Posterior vena cava (tissue), 2 donors: ENCODE results near the gene GIT2. TPM values are rescaled to one million over a fixed set of nuclear protein-coding genes. Genes with fewer than 3 reads are reported as not detected.
"Not testable (repeated sequence)": the region's sequence is repeated elsewhere in the genome, so short reads cannot be mapped to it uniquely, and the experiment has no call there.

Experiments
- DNase-seq: peaks from one replicate; pipeline ENCODE4 v3.0.0-alpha.2; 2020; ENCODE audit warnings: low spot score
- intact Hi-C, 2 donors: fragments of 100-400 bp; cut with DNase I; formaldehyde crosslinking; loops; one replicate each; pipeline versions ENCODE4 v1.14.1 to v1.14.2; 2022 to 2023
- total RNA-seq, 2 donors: library from RNA; stranded (reverse); fragmentation: NEBNext Ultra II Directional; extraction: Animal tissue kit (Norgen Biotek cat#: 25700); gene quantifications; one replicate each; pipeline ENCODE4 v1.2.1, GENCODE V29; 2021
- donor health status: DM: yes; HTN: yes; CAD: no.
- donor health status: DM: yes; HTN: yes; CAD: no.

The GIT2 gene
- total RNA-seq, 2 donors from 2014 or later, result 44.9 to 48.0 TPM

DNA sequence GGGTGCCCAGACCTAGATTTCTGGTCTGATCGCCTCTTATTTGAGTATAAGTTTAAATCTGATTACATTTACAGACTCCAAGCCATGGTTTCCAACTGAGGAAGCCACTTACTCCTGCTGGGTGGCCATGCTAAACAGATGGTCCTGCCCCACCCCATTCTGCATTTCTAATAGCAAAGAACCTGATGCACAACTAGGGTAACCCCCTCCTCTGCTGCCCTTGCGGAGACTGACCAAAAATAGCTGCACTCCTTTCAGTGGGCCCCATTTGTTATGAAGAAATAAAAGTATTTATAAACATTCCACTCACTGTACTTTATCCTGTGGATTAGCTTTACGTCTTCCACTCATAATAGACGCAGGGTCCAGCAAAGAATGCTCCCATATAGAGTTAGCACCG, 6.8 kb downstream of the GIT2 start:
- intact Hi-C loops, result no loop called here
- no peak for DNase-seq

DNA sequence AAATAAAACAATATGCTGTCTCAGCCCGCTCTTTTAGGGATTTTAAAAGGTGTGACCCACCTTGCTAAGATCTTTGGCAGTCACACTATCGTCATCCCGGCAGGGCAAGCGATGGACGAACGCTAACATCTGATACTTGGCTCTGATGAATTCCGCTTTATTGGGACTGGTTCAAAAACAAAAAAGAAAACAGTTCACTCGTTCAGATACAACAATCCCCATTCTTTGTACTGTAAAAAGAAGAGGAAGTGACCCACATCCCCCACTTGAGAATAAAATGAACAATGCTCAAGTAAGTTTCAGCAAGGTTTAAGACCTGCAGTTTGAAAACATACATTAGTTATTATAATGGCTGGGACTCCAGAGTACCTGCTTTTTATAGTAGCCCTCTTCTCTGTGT, 7.3 kb downstream of the GIT2 start:
- no peak for DNase-seq
- intact Hi-C loops, result no loop called here

DNA sequence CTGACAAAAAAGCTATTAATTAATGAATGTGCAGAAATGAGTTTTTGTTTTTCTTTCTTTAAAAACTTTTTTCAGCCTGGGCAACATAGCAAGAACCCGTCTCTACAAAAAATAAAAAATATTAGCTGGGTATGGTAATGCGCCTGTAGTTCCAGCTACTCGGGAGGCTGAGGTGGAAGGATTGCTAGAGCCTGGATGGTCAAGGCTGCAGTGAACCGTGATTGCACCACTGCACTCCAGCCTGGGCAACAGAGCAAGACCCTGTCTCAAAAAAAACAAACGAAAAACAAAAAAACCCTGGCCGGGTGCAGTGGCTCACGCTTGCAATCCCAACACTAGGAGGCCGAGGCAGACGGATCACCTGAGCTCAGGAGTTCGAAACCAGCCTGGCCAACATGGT, 7.9 kb downstream of the GIT2 start:
- no peak for DNase-seq
- intact Hi-C loops, result no loop called here

DNA sequence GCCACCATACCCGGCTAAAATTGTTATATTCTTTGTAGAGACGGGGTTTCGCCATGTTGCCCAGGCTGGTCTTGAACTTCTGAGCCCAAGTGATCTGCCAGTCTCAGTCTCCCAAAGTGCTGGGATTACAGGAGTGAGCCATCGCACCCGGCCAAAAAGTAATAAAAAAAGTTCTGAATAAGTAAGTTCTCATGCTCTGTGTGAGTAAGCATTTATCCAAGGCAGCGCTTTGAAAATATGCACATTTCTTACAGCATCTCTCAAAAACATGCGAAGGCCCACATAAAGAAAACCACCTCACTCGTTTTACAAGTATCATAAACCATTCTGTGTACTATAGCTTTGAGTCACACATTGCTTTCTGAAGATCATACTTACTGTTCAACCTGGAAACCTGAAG, 8.6 kb downstream of the GIT2 start:
- no peak for DNase-seq
- intact Hi-C loops, result no loop called here

DNA sequence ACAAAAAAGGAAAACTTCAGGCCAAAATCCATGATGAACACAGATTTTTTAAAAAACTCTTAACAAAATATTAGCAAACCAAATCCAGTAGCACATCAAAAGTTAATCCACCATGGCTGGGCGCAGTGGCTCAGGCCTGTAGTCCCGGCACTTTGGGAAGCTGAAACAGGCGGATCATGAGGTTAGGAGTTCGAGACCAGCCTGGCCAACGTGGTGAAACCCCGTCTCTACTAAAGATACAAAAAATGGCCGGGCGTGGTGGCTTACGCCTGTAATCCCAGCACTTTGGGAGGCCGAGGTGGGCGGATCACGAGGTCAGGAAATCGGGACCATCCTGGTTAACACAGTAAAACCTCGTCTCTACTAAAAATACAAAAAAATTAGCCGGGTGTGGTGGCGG, 9.9 kb downstream of the GIT2 start:
- intact Hi-C loops, DNase-seq: not testable (repeated sequence)

DNA sequence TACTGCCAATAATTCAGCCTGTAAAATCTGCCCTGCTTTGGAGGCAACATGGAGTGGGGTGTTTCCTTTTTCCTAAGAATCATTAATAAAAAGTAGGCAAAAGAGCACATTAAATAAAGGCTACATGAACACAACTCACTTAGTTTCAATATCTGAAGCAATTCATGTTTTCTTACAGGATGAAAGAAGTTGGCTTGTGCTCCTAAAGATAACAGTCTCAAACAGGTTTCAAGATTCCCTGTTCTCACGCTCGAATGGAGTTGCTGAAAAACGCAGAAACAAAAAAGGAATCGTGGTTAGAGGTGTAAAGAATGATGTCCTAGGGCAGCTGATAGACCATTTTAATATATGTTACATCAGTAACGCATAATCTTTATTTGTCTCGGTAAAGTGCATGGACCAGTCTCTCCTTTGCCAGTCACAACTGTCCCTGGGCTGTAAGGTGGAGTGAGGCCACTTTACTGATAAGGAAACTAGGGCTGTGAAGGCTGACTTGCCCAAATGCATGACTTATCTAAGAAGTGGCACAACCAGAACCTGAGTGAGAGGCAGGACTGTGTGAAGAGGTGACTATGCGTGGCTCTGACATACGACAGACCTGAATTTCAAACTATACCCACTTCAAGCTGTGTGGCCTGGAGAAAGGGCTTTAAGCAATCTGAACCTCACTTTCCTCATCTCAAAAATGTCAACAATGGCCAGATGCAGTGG, 12.6 kb downstream of the GIT2 start:
- no peak for DNase-seq
- intact Hi-C loops, result no loop called here

DNA sequence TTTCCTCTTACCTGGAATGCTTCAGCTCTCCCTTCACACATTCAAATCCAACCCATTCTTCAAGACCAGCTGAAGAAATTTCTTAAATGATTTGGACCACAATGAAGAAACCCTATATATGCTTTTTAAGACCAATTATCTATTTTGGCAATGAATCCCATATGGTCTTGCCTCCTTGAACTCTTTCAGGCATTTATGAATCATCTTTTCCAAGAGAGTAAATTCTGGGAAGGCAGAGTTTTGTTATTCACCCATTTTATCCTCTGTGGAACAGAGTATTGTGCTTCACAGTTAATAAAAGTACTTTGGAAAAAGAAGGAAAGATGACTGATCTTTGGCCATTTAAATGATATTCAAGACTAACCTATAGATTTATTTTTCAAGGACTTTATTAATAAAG, 14.0 kb downstream of the GIT2 start:
- intact Hi-C loops, result no loop called here
- DNase-seq, result no peak

DNA sequence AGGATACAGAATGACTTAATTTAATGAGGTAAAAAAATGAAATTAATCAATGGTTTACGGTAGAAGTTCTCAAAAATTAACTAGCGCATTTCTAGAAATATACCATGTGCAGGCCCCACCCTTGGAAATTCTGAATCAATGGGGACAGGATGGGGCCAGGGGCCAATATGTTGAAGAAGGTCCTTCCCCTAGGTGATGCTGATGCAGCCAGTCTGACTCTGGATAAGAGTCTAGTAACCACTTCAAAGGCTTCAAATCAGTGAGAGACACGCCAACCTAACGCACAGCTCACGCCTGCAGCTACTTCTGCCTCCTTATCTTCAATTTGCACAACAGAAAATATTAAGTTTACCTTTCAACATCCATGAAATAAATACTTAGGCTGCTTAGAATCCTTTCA, 14.9 kb downstream of the GIT2 start:
- no peak for DNase-seq

DNA sequence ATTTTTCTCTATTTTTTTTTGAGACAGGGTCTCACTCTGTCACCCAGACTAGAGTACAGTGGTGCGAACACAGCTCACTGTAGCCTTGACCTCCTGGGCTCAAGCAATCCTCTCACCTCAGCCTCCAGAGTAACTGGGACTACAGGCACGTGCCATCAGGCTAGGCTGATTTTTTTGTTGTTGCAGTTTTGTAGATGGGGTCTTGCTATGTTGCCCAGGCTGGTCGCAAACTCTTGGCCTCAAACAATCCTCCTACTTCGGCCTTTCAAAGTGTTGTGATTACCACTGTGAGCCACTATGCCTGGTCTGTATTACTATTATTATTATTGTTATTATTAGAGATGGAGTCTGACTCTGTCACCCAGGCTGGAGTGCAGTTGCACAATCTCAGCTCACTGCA, 23.3 kb downstream of the GIT2 start:
- DNase-seq, result no peak
- intact Hi-C loops, result no loop called here

More for the DNA sequence above, 14.9 kb downstream of the GIT2 start:
- intact Hi-C loops, result no loop called here

DNA sequence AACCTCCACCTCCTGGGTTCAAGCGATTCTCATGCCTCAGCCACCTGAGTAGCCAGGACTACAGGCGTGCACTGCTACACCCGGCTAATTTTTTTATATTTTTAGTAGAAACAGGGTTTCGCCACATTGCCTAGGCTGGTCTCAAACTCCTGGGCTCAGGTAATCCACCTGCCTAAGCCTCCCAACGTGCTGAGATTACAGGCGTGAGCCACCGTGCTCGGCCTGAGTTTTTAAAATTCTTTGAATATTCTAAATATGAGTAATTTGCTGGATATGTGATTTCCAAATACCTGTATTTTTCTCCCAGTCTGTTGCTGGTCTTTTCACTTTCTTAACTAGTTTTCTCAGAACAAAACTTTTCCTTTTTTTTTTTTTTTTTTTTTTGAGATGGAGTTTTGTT, 27.4 kb downstream of the GIT2 start:
- DNase-seq, result no peak
- intact Hi-C loops, result no loop called here

DNA sequence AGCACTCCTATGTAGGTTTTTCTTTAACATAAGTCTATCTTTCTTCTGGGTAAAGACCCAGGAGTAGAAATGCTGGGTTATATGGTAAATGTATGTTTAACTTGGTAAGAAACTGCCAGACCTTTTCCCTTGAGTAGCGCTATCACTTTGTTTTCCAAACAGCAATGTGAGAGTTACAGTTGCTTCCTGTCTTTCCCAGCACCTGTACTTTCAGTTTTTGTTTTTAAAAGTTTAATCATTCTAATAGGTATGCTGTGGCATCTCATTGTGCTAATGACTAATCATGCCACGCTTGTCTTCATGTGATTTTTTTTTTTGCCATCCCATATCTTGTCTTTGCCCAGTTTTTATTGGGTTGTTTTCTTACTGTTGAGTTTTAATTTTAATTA, 28.1 kb downstream of the GIT2 start:
- DNase-seq, result no peak
- intact Hi-C loops, result no loop called here

DNA sequence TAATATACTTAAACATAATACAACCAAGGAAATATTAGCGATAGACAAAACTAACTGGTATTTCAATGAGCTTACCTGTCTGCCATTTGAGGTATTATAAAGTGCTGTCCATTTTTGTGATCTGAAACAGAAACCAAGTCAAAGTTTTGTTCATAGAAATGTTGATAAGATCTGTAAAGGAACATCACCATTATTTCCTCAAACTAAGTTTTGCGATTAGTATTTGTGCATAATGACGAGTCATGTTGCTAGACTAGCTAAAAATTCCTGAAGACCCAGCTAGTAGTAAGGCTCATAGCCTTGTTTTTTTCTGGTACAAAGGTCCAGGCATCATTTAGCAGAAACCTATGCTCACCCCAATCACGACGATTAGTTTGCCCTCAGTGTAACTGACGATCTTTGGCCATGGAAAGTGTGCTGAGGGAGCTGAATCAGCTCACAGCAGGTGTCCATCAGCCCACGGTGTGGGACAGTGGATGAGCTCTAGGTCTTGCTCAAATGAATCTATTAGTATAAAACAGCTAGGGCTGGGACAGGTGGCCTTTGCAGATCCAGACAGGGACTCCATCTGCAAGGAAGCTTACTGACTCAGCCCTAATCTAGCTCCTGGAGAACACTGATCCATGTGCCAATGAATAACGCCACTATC, 28.7 kb downstream of the GIT2 start:
- intact Hi-C loops, result no loop called here
- DNase-seq, result no peak

DNA sequence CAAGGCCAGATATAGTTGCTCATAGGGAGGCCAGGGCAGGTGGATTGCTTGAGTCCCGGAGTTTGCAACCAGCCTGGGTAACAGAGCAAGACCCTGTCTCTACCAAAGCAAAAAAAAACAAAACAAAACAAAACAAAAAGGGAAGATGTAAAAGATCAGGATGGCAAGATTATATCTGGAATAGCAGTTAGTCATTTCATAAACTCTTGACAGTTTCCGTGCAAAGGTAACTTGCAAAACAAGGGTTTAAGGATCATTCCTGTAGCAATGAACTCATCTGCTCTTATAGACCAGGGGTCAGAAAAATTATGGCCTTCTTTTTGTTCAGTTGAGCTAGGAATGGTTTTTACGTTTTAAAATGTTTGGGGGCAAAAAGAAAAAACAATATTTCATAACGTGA, 29.6 kb downstream of the GIT2 start:
- DNase-seq, result no peak
- intact Hi-C loops, result no loop called here

DNA sequence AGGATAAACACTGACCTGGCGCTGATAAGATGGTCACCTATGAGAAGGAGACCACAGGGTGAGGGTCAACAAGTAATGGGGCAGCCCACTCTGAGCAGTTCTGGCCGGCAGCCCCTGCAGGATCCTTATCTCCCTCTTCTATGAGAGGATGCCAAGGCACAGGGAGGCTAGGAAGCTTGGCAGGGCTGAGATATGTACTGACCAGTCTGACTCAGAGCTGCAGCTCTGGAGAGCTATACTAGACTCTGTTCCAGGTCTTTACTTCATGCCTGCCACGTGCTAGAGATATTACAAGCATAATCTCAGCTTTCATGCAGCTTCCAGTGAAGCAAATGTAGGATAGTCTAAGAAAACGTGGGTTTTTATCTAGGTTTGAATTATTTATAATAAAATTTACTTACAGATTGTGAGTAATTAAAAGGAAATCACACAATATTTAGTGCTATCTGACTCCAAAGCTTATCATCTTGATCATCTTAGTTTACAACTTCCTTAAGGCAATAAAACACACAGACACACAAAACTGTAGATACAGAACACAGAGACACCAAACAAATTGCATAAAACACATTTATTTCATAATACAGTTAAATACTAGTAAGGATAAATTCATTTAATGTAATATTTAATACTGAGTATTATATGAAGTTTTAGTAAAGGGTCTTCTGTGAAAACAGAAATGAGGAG, 32.3 kb downstream of the GIT2 start:
- intact Hi-C loops, result no loop called here
- no peak for DNase-seq

DNA sequence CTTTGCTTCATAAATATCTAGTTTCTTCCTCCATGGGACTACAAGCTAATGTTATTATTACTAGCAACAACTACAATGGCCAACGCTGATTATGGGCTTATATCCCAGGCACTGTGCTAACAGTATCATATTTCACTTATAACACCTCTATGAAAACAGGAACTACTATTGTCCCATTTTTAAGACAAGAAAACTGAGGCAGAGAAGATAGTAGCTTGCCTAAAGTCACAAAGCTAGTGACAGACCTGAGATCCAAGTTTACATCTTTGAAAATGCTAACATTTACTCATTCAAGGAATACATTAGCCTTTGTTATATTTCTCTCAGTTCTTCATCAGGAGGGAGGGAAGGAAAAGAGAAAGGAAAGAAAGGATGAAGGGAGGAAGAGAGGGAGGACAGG, 32.8 kb downstream of the GIT2 start:
- DNase-seq, result no peak
- intact Hi-C loops, result no loop called here

DNA sequence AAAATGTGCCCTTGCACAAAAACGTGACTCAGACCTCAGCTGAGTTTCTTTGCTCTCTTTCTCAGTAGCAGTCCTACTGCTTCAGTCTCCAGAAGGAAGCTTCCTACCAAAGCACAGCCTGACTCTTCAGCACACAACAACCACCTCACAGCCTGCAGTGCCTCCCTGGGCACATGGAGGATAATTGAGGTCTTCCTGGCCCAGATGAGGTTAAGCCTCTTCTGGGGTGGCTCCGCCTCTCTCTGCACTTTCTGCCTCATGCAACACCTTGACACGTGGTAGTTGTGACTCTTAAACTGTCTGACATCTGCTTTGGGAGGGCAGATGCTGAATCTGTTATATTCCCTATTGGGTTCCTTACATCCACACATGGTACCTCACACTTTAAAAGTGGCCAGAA, 33.8 kb downstream of the GIT2 start:
- intact Hi-C loops, result no loop called here
- DNase-seq, result no peak

DNA sequence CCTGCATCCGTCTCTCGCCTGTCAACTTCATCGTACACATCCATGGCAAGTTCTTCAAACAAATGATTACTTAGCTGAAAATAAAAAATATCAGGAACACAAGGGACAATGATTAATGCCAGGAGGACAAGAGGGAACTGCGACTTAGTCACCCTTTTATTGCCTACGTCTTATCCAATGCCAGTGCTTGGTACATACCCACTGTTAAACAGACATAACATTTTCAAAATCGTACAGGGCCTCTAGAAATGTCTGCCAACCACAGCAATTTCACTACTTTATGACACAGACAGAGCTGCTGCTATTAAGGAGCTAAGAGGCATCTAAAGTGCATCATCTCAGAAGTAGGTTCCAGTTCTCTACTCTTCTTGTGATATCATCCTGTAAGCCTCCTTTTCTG, 34.6 kb downstream of the GIT2 start:
- intact Hi-C loops, result no loop called here
- no peak for DNase-seq

DNA sequence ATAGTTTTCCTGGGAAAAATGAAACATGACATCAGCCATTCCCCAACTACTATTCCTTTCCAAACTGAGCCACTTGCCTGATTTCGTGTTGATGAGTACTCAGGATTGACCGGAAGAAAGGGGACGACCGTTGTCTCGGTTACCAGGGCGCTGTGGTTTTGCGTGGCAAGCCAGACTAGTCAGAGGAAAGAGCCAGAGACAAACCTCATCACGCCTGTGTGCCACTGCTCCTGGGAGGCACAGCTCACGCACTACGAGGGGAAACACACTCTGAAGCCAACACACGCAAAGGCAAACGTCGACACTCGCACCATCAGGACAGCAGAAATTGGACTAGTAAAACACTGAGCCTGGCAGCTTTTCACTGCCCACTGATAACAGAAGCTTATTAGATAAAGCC, 35.0 kb downstream of the GIT2 start:
- intact Hi-C loops, result no loop called here
- DNase-seq, result no peak

DNA sequence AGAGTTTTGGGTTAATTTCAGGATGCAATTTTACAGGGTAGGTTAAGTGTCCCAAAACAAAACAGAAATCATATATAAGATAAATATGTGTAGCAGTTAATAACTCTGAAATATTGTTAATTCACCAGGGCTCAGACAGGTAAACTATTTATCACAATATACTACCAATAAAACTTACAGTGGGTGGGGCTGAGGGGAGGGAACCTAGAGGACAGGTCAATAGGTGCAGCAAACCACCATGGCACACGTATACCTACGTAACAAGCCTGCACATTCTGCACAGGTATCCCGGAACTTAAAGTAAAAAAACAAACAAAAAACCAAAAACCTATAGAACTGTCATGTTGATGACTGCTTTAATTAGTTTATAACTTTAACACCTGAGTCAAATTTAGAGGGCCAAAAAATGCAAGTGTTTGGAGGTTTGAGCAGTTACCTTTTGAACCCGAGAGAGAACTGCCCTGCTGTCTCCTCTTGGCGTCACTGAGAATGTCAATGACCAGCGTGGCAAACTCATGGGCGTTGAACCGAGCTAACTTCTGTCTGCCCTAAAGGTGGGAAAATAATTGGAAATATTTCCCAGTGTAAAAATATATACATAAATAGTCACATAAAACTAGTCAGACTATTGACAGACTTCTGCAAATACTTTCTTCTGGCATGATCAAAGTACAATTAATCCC, 36.6 kb downstream of the GIT2 start:
- intact Hi-C loops, result no loop called here
- DNase-seq, result no peak

DNA sequence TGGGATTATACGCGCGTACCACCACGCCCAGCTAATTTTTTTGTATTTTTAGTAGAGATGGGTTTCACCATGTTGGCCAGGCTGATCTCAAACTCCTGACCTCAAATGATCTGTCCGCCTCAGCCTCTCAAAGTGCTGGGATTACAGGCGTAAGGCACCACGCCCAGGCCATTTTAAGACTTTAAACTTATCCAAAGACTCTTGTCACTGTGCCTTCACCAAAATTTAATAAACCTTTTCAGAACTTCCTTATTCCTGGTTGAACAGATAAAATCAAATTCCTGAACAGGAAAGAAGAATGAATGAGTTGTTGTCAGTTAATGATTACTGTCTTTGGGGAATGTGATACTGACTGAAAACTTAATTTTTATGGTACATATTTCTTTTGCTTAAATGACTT, 37.8 kb downstream of the GIT2 start:
- intact Hi-C loops, result no loop called here
- DNase-seq, result no peak
